GM23338 (cell line): Measurements from ENCODE around the gene CST3. TPM values are rescaled to one million over a fixed set of nuclear protein-coding genes. Genes with fewer than 3 reads are reported as not detected.

ENCODE experiments used
- ATAC-seq: fragments of 200-7000 bp; cut with Tn5 transposase; 3 replicates; pipeline ENCODE4 v1.9.1; 2020
- DNase-seq: peaks from one replicate; pipeline ENCODE4 v3.0.0-alpha.2; 2015; ENCODE audit warnings: low spot score
- H2AFZ ChIP-seq: fragments of 200-600 bp; sonication (generic); 2 replicates; pipeline ENCODE4 v1.8.0; 2016; ENCODE audit warnings: antibody characterized with exemption, mild to moderate bottlenecking, moderate library complexity
- H3F3A ChIP-seq: fragments of 200-600 bp; sonication (generic); replicated peaks from 2 replicates; pipeline ENCODE4 v1.8.0; 2017; ENCODE audit warnings: antibody characterized with exemption, mixed run types, low read depth
- H3K27ac ChIP-seq: fragments of 200-600 bp; sonication (generic); 2 replicates; pipeline ENCODE4 v1.6.1; 2016; ENCODE audit warnings: low read depth
- H3K27me3 ChIP-seq: fragments of 200-600 bp; sonication (generic); 2 replicates; pipeline ENCODE4 v1.8.0; 2016; ENCODE audit warnings: mild to moderate bottlenecking, mixed run types, moderate library complexity; ENCODE audit not compliant: insufficient read depth
- H3K36me3 ChIP-seq: fragments of 200-600 bp; sonication (generic); 2 replicates; pipeline ENCODE4 v1.8.0; 2016; ENCODE audit warnings: mild to moderate bottlenecking; ENCODE audit not compliant: insufficient read depth
- H3K4me1 ChIP-seq: fragments of 200-600 bp; sonication (generic); 2 replicates; pipeline ENCODE4 v1.8.0; 2016; ENCODE audit warnings: mild to moderate bottlenecking, moderate library complexity; ENCODE audit not compliant: insufficient read depth
- H3K4me2 ChIP-seq: fragments of 200-600 bp; sonication (generic); 2 replicates; pipeline ENCODE4 v1.7.1; 2017; ENCODE audit warnings: mixed run types
- H3K4me3 ChIP-seq: fragments of 200-600 bp; sonication (generic); 2 replicates; pipeline ENCODE4 v1.6.1; 2016; ENCODE audit warnings: mixed run types
- H3K79me2 ChIP-seq: fragments of 200-600 bp; sonication (generic); replicated peaks from 2 replicates; pipeline ENCODE4 v1.8.0; 2017; ENCODE audit warnings: mild to moderate bottlenecking; ENCODE audit not compliant: insufficient read depth
- H3K9me2 ChIP-seq: fragments of 200-600 bp; sonication (generic); 2 replicates; pipeline ENCODE4 v1.8.0; 2017; ENCODE audit not compliant: insufficient read depth
- H4K20me1 ChIP-seq: fragments of 200-600 bp; sonication (generic); replicated peaks from 2 replicates; pipeline ENCODE4 v1.8.0; 2017; ENCODE audit warnings: mild to moderate bottlenecking; ENCODE audit not compliant: insufficient read depth
- H3K27ac Mint-ChIP-seq: 2 replicates; pipeline ENCODE4 v1.8.0; 2020; ENCODE audit warnings: inconsistent platforms, mild to moderate bottlenecking, moderate library complexity, mixed read lengths
- H3K27me3 Mint-ChIP-seq: 3 replicates; pipeline ENCODE4 v1.8.0; 2022; ENCODE audit warnings: low read depth, mild to moderate bottlenecking, moderate library complexity, mixed read lengths, inconsistent platforms; ENCODE audit not compliant: insufficient read depth, poor library complexity
- H3K36me3 Mint-ChIP-seq: 3 replicates; pipeline ENCODE4 v1.8.0; 2021; ENCODE audit warnings: low read depth, mild to moderate bottlenecking, inconsistent platforms, moderate library complexity, mixed read lengths
- H3K4me1 Mint-ChIP-seq: 3 replicates; pipeline ENCODE4 v1.8.0; 2020; ENCODE audit warnings: mild to moderate bottlenecking, inconsistent platforms, mixed read lengths
- H3K4me3 Mint-ChIP-seq: 3 replicates; pipeline ENCODE4 v1.8.0; 2021; ENCODE audit warnings: moderate library complexity, mild to moderate bottlenecking, inconsistent platforms, mixed read lengths
- H3K9me3 Mint-ChIP-seq: 3 replicates; pipeline ENCODE4 v1.8.0; 2020; ENCODE audit warnings: moderate library complexity, mild to moderate bottlenecking, inconsistent platforms, mixed read lengths
- CREB1 ChIP-seq: fragments of 250-450 bp; sonication (Bioruptor Pico); IDR thresholded peaks from 2 replicates; pipeline ENCODE4 v1.5.0; 2020; ENCODE audit warnings: low read depth, mild to moderate bottlenecking, moderate library complexity
- EZH2 ChIP-seq: fragments of 200-600 bp; sonication (generic); IDR thresholded peaks from one replicate; pipeline ENCODE4 v1.8.0; 2017; ENCODE audit warnings: antibody characterized with exemption, mild to moderate bottlenecking, low read depth; ENCODE audit not compliant: unreplicated experiment
- EZH2phosphoT487 ChIP-seq: fragments of 200-600 bp; sonication (generic); IDR thresholded peaks from one replicate; pipeline ENCODE4 v1.8.1; 2018; ENCODE audit warnings: antibody characterized with exemption; ENCODE audit not compliant: unreplicated experiment
- NANOG ChIP-seq: IDR thresholded peaks from 2 replicates; pipeline ENCODE4 v1.6.1; 2016; ENCODE audit warnings: antibody characterized with exemption, borderline replicate concordance
- STAT1 ChIP-seq: IDR thresholded peaks from one replicate; pipeline ENCODE4 v1.6.1; 2016; ENCODE audit warnings: antibody characterized with exemption; ENCODE audit not compliant: unreplicated experiment
- ZNF114 ChIP-seq: fragments of 250-450 bp; sonication (Bioruptor Pico); IDR thresholded peaks from 2 replicates; pipeline ENCODE4 v1.5.0; 2020; ENCODE audit warnings: mild to moderate bottlenecking, moderate library complexity
- ZNF331 ChIP-seq: fragments of 250-450 bp; sonication (Bioruptor Pico); IDR thresholded peaks from 2 replicates; pipeline ENCODE4 v1.5.0; 2020; ENCODE audit warnings: low read depth, mild to moderate bottlenecking, moderate library complexity
- polyA plus RNA-seq: library from polyadenylated mRNA; unstranded; fragments of >200 nt; fragmentation: Nextera tagmentation; extraction: Ambion mirVana; gene quantifications from 2 replicates; pipeline ENCODE4 v1.2.1, GENCODE V29; 2016
- total RNA-seq: library from RNA; depleted of rRNA; stranded (reverse); fragments of >200 nt; shearing (Covaris generic); gene quantifications from 2 replicates; pipeline ENCODE4 v1.2.3, GENCODE V29; 2014
- TF ChIP-seq, protein P1 (sequence below): IDR thresholded peaks from one replicate; pipeline ENCODE4 v1.6.1; 2018; ENCODE audit warnings: antibody characterized with exemption; ENCODE audit not compliant: unreplicated experiment
- TF ChIP-seq, protein P2 (sequence below), 2 experiments: fragments of 200-600 bp in 1 of 2; sonication (generic) in 1 of 2; conservative IDR thresholded peaks; 2 replicates each; pipeline versions ENCODE4 v1.5.1 to v1.6.1; 2016 to 2017; ENCODE audit warnings: antibody characterized with exemption in 2 of 2, low read depth in 2 of 2, mild to moderate bottlenecking in 2 of 2, moderate library complexity in 1 of 2
- TF ChIP-seq, protein P3 (sequence below): IDR thresholded peaks from 2 replicates; pipeline ENCODE4 v1.6.1; 2016; ENCODE audit warnings: antibody characterized with exemption

Gene CST3
- total and polyA plus RNA-seq, 2 experiments from 2014 or later, result 51.8 to 71.5 TPM

DNA sequence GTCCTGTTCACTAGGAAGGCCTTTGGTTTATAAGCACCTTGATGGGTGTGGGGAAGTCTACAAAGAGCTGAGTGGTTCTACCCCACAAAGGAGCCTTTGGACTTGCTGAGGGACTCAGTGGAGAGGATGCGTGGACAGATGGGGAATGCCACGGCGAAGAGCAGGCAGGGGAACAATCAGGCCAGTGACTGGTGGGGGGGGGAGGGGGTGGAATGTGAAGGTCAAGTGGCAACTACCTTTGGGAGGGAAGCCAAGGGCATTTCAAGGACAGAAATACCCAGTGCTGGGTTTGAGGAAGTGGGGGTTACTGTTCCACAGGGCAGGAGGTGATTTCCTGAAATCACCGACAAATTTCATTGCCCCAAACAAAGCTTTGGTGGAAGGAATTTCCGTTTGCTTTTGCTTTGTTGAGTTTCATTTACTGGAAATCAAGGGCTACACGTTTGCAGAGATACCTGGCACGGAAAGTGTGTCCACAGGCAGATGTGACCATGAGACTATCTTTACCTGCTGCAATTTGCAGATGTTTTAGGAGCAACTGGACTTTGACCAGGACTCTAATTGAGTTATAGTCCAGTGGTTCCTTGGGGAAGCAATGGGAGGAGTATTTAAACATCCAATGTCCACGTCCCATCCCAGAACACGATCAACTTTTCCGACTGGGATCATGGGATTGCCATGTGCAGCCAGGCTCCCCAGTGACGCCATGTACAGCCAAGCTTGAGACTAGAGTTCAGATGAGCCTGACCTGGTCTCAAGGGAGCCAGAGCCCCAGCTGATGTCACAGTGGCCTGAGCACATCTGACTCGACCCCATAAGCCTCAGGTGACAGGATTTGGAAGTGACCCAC, 8.0 kb downstream of the CST3 start (continued):
- TF ChIP-seq, protein P1, sequence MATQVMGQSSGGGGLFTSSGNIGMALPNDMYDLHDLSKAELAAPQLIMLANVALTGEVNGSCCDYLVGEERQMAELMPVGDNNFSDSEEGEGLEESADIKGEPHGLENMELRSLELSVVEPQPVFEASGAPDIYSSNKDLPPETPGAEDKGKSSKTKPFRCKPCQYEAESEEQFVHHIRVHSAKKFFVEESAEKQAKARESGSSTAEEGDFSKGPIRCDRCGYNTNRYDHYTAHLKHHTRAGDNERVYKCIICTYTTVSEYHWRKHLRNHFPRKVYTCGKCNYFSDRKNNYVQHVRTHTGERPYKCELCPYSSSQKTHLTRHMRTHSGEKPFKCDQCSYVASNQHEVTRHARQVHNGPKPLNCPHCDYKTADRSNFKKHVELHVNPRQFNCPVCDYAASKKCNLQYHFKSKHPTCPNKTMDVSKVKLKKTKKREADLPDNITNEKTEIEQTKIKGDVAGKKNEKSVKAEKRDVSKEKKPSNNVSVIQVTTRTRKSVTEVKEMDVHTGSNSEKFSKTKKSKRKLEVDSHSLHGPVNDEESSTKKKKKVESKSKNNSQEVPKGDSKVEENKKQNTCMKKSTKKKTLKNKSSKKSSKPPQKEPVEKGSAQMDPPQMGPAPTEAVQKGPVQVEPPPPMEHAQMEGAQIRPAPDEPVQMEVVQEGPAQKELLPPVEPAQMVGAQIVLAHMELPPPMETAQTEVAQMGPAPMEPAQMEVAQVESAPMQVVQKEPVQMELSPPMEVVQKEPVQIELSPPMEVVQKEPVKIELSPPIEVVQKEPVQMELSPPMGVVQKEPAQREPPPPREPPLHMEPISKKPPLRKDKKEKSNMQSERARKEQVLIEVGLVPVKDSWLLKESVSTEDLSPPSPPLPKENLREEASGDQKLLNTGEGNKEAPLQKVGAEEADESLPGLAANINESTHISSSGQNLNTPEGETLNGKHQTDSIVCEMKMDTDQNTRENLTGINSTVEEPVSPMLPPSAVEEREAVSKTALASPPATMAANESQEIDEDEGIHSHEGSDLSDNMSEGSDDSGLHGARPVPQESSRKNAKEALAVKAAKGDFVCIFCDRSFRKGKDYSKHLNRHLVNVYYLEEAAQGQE, result no peak
- TF ChIP-seq EZH2phosphoT487 (no peak), ZNF331 (CRISPR knock-in tag) (no peak), CREB1 (CRISPR knock-in tag) (no peak), EZH2 (no peak), NANOG (no peak)
- TF ChIP-seq, protein P2, sequence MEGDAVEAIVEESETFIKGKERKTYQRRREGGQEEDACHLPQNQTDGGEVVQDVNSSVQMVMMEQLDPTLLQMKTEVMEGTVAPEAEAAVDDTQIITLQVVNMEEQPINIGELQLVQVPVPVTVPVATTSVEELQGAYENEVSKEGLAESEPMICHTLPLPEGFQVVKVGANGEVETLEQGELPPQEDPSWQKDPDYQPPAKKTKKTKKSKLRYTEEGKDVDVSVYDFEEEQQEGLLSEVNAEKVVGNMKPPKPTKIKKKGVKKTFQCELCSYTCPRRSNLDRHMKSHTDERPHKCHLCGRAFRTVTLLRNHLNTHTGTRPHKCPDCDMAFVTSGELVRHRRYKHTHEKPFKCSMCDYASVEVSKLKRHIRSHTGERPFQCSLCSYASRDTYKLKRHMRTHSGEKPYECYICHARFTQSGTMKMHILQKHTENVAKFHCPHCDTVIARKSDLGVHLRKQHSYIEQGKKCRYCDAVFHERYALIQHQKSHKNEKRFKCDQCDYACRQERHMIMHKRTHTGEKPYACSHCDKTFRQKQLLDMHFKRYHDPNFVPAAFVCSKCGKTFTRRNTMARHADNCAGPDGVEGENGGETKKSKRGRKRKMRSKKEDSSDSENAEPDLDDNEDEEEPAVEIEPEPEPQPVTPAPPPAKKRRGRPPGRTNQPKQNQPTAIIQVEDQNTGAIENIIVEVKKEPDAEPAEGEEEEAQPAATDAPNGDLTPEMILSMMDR (conservative IDR thresholded peaks at IDR 0.05; ENCODE audit: low read depth in 2 of 2), result no peak

GRCh38 chr20:23629017-23629541, 8.7 kb downstream of the CST3 start:
- Mint-ChIP-seq H3K27me3 (no peaks in the 10 kb centered on the region), H3K27ac (no peak overlapping the region), H3K4me3 (no peak overlapping the region), H3K4me1 (peaks cover 6% of the 10 kb centered on the region), H3K36me3 (no peaks in the 10 kb centered on the region), H3K9me3 (no peaks in the 10 kb centered on the region; the same call in 2 of the 3 replicates)
- Histone ChIP-seq H3K9me2 (peaks cover 6% of the 10 kb centered on the region; the same call in 1 of the 2 replicates), H3F3A (no peaks in the 10 kb centered on the region), H3K79me2 (no peaks in the 10 kb centered on the region), H3K27me3 (no peaks in the 10 kb centered on the region), H3K4me2 (0 out of 2 replicates have a peak overlapping the region, but pooled peaks have one; percentile 14), H3K4me1 (peaks cover 15% of the 10 kb centered on the region; the same call in 1 of the 2 replicates), H2AFZ (no peak overlapping the region), H3K27ac (no peak overlapping the region), H4K20me1 (no peaks in the 10 kb centered on the region), H3K4me3 (no peak overlapping the region), H3K36me3 (no peaks in the 10 kb centered on the region)
- no peak; the same call in 2 of the 3 replicates for ATAC-seq
- no peak for DNase-seq
- TF ChIP-seq STAT1 (no peak), CREB1 (CRISPR knock-in tag) (no peak), ZNF114 (CRISPR knock-in tag) (no peak)
- TF ChIP-seq, protein P3, sequence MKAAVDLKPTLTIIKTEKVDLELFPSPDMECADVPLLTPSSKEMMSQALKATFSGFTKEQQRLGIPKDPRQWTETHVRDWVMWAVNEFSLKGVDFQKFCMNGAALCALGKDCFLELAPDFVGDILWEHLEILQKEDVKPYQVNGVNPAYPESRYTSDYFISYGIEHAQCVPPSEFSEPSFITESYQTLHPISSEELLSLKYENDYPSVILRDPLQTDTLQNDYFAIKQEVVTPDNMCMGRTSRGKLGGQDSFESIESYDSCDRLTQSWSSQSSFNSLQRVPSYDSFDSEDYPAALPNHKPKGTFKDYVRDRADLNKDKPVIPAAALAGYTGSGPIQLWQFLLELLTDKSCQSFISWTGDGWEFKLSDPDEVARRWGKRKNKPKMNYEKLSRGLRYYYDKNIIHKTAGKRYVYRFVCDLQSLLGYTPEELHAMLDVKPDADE, result no peak
- TF ChIP-seq, protein P1, result no peak
